ENCODE data around the gene SFT2D1. TPM values are rescaled to one million over a fixed set of nuclear protein-coding genes. Genes with fewer than 3 reads are reported as not detected.

The SFT2D1 gene
- polyA plus RNA-seq, 1 donor, result 35.1 TPM

GRCh38 chr6:166334878-166335277, 7.5 kb downstream of the SFT2D1 start:
- no peak for DNase-seq (ENCODE audit: low read depth)

GRCh38 chr6:166333172-166333995, 9.0 kb downstream of the SFT2D1 start:
- DNase-seq (ENCODE audit: low read depth), result no peak

GRCh38 chr6:166331503-166332415, 10.6 kb downstream of the SFT2D1 start:
- DNase-seq (ENCODE audit: low read depth), result no peak

GRCh38 chr6:166330612-166331011, 11.7 kb downstream of the SFT2D1 start:
- no peak for DNase-seq (ENCODE audit: low read depth)

DNA sequence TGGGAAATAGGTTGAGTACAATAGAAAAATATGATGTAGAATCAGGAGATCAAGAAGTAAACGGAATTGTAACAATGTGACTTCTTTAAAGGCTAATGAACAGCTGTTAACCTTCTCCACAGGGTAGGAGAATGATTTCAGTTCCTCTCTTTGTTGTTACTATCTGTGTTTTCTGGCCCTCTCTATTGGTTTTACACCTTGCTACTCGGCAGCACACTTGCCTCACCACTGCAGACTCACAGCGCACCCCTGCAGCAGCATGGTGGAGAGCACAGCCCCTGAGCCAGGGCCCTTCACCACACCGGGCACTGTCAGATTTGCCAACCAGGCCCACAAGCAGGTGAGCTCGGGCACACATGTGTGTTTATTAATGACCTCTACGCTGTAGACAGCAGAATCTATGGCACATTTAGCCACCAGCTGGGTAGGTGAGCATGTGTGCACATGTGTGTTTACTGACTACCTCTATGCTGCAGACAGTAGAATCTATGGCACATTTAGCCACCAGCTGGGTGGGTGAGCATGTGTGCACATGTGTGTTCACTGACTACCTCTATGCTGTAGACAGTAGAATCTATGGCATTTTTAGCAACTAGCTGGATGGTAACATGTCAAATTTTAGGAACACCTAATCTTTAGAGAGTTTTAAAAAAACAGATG, 16.8 kb downstream of the SFT2D1 start:
- no peak for DNase-seq (ENCODE audit: low read depth)

GRCh38 chr6:166323395-166323794, 18.9 kb downstream of the SFT2D1 start:
- no peak for DNase-seq (ENCODE audit: low read depth)

DNA sequence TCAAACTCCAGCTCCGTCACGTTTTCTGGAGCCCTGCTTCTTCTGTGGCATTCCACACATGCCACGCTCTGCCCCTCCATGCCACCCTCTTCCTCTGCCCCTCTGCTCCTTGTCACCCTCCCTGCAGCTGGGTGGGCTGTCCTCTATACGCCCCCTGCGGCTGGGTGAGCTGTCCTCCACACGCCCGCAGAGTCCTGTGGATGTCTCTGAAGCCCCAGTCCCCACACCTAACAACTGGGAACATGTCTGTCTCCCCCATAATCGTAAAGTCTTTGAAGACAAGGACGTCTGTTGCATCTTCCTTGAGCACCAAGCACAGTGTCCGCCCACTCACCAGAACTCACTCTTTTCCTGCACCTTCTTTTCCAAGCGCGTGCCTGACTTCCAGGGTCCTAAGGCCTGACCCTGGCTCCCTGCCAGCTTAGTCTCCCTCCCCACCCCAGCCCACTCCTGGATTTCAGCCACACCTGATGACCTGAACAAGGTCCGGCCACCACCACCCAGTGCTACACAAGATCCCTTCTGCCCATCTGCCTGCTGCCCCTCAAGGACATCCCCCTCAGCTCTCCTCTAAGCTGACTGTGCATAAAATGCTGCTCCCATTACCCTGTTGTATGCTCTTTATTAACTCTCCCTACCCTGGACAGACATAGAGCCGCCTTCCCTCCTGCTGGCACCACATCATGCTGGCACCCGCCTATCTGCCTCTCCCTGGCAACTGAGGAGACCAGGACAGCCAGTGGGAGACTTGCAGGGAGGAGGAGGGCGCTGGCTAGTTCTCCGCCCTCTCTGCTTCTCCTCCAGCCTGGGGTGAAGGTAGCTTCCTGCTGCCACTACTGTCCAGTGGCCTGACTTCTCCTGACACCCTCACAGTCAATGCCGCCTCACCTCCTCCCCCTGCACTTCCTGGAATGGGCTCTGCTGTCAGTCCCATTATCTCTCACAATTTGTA, 23.4 kb downstream of the SFT2D1 start:
- no peak for DNase-seq (ENCODE audit: low read depth)

GRCh38 chr6:166318227-166318626, 24.1 kb downstream of the SFT2D1 start:
- no peak for DNase-seq (ENCODE audit: low read depth)

DNA sequence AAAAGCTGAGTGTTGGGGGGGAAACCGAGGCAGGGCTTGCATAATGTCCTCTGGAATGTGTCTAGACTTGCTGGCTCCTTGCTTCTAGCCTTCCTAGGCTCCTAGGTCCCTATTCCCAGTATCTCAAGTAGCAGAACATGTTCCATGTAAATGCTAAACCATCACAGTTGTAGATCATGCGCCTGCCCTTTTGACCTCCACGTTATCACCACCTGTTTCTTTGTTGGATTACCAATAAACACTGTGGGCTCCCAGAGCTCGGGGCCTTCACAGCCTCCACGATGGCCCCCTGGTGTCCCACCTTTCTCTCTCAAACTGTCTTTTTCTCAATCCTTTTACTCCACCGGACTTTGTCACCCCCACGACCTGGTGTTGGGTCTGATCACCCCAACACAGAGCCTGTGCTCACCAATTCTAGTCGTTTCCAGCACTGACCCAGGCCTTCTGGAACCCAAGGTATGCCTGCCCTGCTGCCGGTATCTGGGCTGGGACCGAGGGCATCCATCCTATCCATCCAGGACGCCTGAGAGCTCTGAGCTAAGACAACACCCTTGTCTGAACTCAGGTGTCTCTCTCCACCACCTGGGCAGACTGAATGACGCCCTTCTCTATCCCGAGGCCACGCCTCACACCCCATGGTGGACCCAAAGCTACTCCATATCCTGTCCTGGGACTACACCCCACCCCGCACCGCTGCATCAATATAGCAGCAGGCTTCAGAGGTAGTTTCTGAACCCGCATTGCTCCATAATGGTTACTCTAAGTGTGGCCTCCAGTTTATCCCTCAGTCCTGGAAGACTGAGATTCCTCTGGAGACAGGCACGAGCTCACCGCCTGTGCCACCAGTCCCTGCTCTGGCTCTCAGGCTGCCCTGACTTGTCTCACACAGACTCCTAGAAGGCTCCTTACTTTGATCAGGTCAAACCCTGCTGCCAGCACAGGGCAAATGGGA, 24.8 kb downstream of the SFT2D1 start:
- no peak for DNase-seq (ENCODE audit: low read depth)

- no peak for DNase-seq (ENCODE audit: low read depth)
Measured at GRCh38 chr6:166315436-166315835, 26.9 kb downstream of the SFT2D1 start.

DNA sequence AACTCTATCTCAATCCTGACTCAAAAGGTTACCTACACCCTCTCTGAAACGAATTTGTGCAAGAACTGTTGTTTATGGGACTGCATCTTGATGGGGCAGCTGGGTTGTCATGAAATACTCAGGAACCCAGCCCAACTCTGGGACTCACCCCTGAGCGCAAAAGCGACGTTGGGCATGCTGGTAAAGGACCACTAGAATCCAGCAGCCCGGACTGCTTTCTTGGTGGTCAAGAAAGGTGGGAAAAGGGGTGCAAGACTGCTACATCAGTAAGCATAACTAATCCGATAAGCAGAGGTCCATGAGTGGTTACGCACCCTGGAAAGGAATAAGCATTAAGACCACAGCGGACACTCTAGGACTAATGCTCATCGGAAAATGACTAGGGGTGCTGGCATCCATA, 27.9 kb downstream of the SFT2D1 start:
- DNase-seq (ENCODE audit: low read depth), result no peak

- no peak for DNase-seq (ENCODE audit: low read depth)
Measured at GRCh38 chr6:166313255-166314070, 28.9 kb downstream of the SFT2D1 start.

- no peak for DNase-seq (ENCODE audit: low read depth)
Measured at GRCh38 chr6:166312832-166313231, 29.5 kb downstream of the SFT2D1 start.

GRCh38 chr6:166310634-166311033, 31.7 kb downstream of the SFT2D1 start:
- no peak for DNase-seq (ENCODE audit: low read depth)

DNA sequence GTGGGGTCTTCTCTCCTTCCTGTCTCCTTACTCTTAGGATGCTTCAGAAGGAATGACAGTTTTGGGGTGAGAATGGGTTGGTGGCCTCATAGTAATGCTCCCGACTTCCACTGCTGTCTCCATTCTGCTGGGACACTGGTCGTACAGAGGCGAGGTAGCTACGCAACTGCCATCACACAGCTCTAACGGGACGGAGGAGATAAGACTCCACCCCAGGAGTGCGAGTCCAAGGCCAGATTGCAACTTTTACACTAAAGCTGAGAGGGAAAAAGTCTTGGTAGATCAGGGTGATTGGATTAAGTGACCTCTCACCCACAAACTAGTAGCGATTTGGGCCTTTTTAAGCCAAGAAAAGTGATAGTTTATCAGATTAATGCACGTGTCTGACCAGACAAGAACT, 32.4 kb downstream of the SFT2D1 start:
- DNase-seq (ENCODE audit: low read depth), result no peak

GRCh38 chr6:166308769-166309589, 33.4 kb downstream of the SFT2D1 start:
- DNase-seq (ENCODE audit: low read depth), result no peak

- no peak for DNase-seq (ENCODE audit: low read depth)
Measured at GRCh38 chr6:166308033-166308768, 34.1 kb downstream of the SFT2D1 start, which contains the start of gene PRR18. Gene PRR18, minus strand, starts transcription at chr6:166308392. Its CDS starts 250 bp downstream, at chr6:166308142.
